GM12878 (cell line): ENCODE measurements around the gene GJD3. TPM values are rescaled to one million over a fixed set of nuclear protein-coding genes. Genes with fewer than 3 reads are reported as not detected.

Experiments used
- ATAC-seq: fragments of 200-7000 bp; cut with Tn5 transposase; 3 replicates; pipeline ENCODE4 v1.9.1; 2020; ENCODE audit warnings: mild to moderate bottlenecking, moderate library complexity
- BruUV-seq: library from RNA; stranded (reverse); fragments of 400-500 nt; replicated peaks from 2 replicates; lab custom pipeline; 2021; lab: Mats Ljungman, UMichigan
- CTCF ChIA-PET: fragments of 300-600 bp; sonication (Branson Sonifier 250); formaldehyde crosslinking; extraction: SDS; loops from one replicate; lab custom pipeline; 2021; ENCODE audit warnings: inconsistent platforms; lab: Yijun Ruan, JAX
- POLR2A ChIA-PET: fragments of 350-600 bp; formaldehyde crosslinking; extraction: SDS; loops from one replicate; lab custom pipeline; 2021; ENCODE audit warnings: inconsistent platforms; lab: Charles Lee
- RAD21 ChIA-PET: fragments of 300-600 bp; sonication (Branson Sonifier 250); formaldehyde crosslinking; loops from one replicate; lab custom pipeline; 2023; ENCODE audit warnings: antibody characterized with exemption; ENCODE audit not compliant: unreplicated experiment; lab: Charles Lee
- SMC1A ChIA-PET: fragments of 300-600 bp; sonication (Branson Sonifier 250); formaldehyde crosslinking; loops from one replicate; lab custom pipeline; 2023; ENCODE audit not compliant: unreplicated experiment, uncharacterized antibody; lab: Charles Lee
- DNase-seq: peaks from one replicate; pipeline ENCODE4 v3.0.0-alpha.2; 2011; ENCODE audit warnings: low read depth, low spot score
- FAIRE-seq: peaks from 3 replicates; lab custom pipeline; 2011; peaks lifted over from hg19 to GRCh38; lab: Jason Lieb, UNC
- H2AFZ ChIP-seq: 2 replicates; pipeline ENCODE4 v1.6.0; 2011; ENCODE audit warnings: low read depth, low read length, control low read depth; ENCODE audit not compliant: control insufficient read depth
- H3K27ac ChIP-seq: 2 replicates; pipeline ENCODE4 v1.5.1; 2011; ENCODE audit warnings: control low read depth; ENCODE audit not compliant: control insufficient read depth, insufficient read depth
- H3K27me3 ChIP-seq, 2 experiments: replicated peaks in 1 of 2; 2 replicates each; pipeline versions ENCODE4 v1.6.0 to v1.6.1; 2011; ENCODE audit warnings: low read length in 1 of 2; ENCODE audit not compliant: control insufficient read depth in 2 of 2, insufficient read depth in 2 of 2
- H3K36me3 ChIP-seq, 2 experiments: 2 replicates each; pipeline ENCODE4 v1.5.1; 2011; ENCODE audit warnings: low read length in 1 of 2; ENCODE audit not compliant: control insufficient read depth in 2 of 2, insufficient read depth in 2 of 2
- H3K4me1 ChIP-seq: 2 replicates; pipeline ENCODE4 v1.6.1; 2011; ENCODE audit warnings: mild to moderate bottlenecking, low read length, moderate library complexity, mixed read lengths; ENCODE audit not compliant: control insufficient read depth, insufficient read depth
- H3K4me2 ChIP-seq: 2 replicates; pipeline ENCODE4 v1.6.0; 2011; ENCODE audit warnings: control low read depth; ENCODE audit not compliant: control insufficient read depth, insufficient read depth
- H3K4me3 ChIP-seq: fragments of 200-600 bp; sonication (generic); 2 replicates; pipeline ENCODE4 v1.5.1; 2016
- H3K79me2 ChIP-seq: 2 replicates; pipeline ENCODE4 v1.6.0; 2011; ENCODE audit warnings: low read length; ENCODE audit not compliant: control insufficient read depth, insufficient read depth
- H3K9ac ChIP-seq: 2 replicates; pipeline ENCODE4 v1.8.0; 2011; ENCODE audit warnings: low read length, control low read depth, mixed read lengths; ENCODE audit not compliant: control insufficient read depth, insufficient read depth
- H3K9me3 ChIP-seq: replicated peaks from 3 replicates; pipeline ENCODE4 v1.5.1; 2011; ENCODE audit warnings: mild to moderate bottlenecking, low read length; ENCODE audit not compliant: control insufficient read depth, insufficient read depth
- H4K20me1 ChIP-seq: 2 replicates; pipeline ENCODE4 v1.6.0; 2011; ENCODE audit not compliant: control insufficient read depth, insufficient read depth
- JUNB ChIP-seq: IDR thresholded peaks from 2 replicates; pipeline ENCODE4 v1.6.1; 2016; ENCODE audit warnings: antibody characterized with exemption, mild to moderate bottlenecking
- MXI1 ChIP-seq: fragments of 150-350 bp; IDR thresholded peaks from 2 replicates; pipeline ENCODE4 v1.6.1; 2011; ENCODE audit warnings: low read depth, mild to moderate bottlenecking, inconsistent platforms, low read length, improper control_type of control experiment
- SP1 ChIP-seq: IDR thresholded peaks from one replicate; pipeline ENCODE4 v1.6.1; 2011; ENCODE audit warnings: low read depth, low read length
- STAT1 ChIP-seq: fragments of 450-650 bp; conservative IDR thresholded peaks from 2 replicates; pipeline ENCODE4 v1.6.1; 2014; ENCODE audit warnings: antibody characterized with exemption, mild to moderate bottlenecking
- ZBED1 ChIP-seq: IDR thresholded peaks from 2 replicates; pipeline ENCODE4 v1.6.1; 2016; ENCODE audit warnings: borderline replicate concordance
- WGBS: methylation state at CpG from one replicate; pipeline ENCODE4 v1.1.6; 2016; ENCODE audit warnings: low lambda C conversion rate; ENCODE audit not compliant: insufficient replicate concordance, insufficient coverage; ENCODE audit errors: missing lambda C conversion rate; 5-methylcytosine and 5-hydroxymethylcytosine counted together
- in situ Hi-C: fragments of 300-500 bp; cut with MboI; formaldehyde crosslinking; loops from 9 replicates; pipeline ENCODE4 v1.14.3; 2018; ENCODE audit warnings: mixed read lengths
- intact Hi-C: fragments of 100-400 bp; cut with micrococcal nuclease; formaldehyde crosslinking; loops from one replicate; pipeline ENCODE4 v1.14.2; 2022; ENCODE audit not compliant: unreplicated experiment
- polyA plus RNA-seq, 11 experiments: library from polyadenylated mRNA; depleted of rRNA in 4 of 11; unstranded in 6 of 11; stranded (reverse) in 5 of 11; fragments of >200 nt; fragmentation: Nextera tagmentation in 4 of 11; fragmentation: Illumina TruSeq in 1 of 11; extraction: Ambion mirVana in 4 of 11; extraction: Trizol in 1 of 11; gene quantifications; 1 replicate in 1 of 11; 2 replicates in 10 of 11; pipeline versions ENCODE4 v1.2.1 to v1.2.3, GENCODE V29; 2011 to 2016; ENCODE audit warnings: inconsistent platforms in 2 of 11, missing spikeins in 2 of 11, low read depth in 1 of 11
- total RNA-seq, 4 experiments: library from RNA; depleted of rRNA in 3 of 4; stranded (reverse); fragments of >200 nt in 3 of 4; fragmentation: Illumina TruSeq in 1 of 4; extraction: Trizol in 1 of 4; gene quantifications; 2 replicates each; pipeline versions ENCODE4 v1.2.1 to v1.2.3, GENCODE V29; 2013 to 2021
- TF ChIP-seq, protein P1 (sequence below): IDR thresholded peaks from 2 replicates; pipeline ENCODE4 v1.6.1; 2011; ENCODE audit warnings: borderline replicate concordance, low read depth, mild to moderate bottlenecking, moderate library complexity, mixed read lengths, low read length; ENCODE audit not compliant: insufficient read depth; ENCODE audit errors: extremely low read length

The GJD3 gene
- total and polyA plus RNA-seq, 10 of the 15 experiments (the other 5 are each of a cell fraction or from before 2014, with no cell fraction given), result 1.6 TPM; not detected in 9

DNA sequence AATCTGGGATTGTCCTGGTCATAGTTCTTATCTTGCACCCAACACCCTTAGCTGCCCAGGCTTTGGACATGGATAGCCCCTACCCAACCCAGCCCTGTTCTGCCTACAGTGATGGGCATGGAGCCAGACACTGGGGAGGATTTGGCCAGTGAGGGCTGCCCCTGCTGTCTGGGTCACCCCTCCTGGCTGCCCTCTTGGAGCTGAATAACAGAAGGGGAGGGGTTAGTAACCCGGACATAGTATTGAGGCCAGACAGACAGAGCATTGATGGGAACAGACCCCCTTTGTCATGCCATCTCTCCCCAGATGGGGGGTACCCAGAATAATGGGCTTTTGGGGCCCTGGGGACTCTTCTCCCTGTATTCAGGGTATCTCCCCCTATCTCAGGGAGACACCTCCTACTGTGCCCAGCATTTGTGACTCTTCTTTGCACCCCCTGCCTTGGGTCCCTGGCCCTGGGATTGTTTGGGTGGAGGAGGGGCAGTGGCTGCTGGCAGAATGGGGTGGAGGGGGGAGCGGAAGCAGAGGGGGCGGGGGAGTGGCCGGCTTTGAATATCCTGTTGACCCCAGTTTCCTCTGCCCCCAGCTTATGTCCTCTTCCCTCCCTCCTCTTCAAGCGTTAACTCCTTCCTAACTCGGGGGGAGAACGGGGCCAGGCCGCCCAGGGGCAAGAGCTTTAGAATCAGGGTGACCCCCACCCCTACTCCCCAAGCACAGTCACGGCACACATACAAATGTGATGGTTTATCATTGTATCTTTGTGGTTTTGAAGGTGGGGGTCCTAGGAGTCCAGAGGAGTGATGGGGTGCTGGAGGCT is 17.0 kb downstream of the GJD3 start:
- WGBS, result 67% methylated on average over 8 of the region's 9 CpGs
- FAIRE-seq (no peak), DNase-seq (no peak), ATAC-seq (no peak)
- no peaks in the 10 kb centered on the region for H3K27me3 ChIP-seq
- H3K9me3 ChIP-seq, result no peaks in the 10 kb centered on the region
- intact Hi-C loops, result no loop called here
- POLR2A ChIA-PET, result no interaction called here
- no peak overlapping the region for H3K9ac ChIP-seq
- in situ Hi-C loops, result no loop called here
- BruUV-seq, result no TSS peak
- no peaks in the 10 kb centered on the region for H4K20me1 ChIP-seq
- RAD21 ChIA-PET, result no interaction called here
- H3K79me2 ChIP-seq, result peaks cover 40% of the 10 kb centered on the region
- H3K36me3 ChIP-seq, result peaks cover 10 to 38% of the 10 kb centered on the region in 2 experiments
- no peak overlapping the region for H3K27ac ChIP-seq
- 0 out of 2 replicates have a peak overlapping the region, but pooled peaks have one; percentile 3 for H3K4me2 ChIP-seq
- SMC1A ChIA-PET, result interaction anchor here (0.7 to 1.3 kb wide), 3 partner anchors 37 to 45 kb away, joined by 3 to 4 read pairs (median 3); no protein-coding TSS in a partner anchor
- no peak overlapping the region for H2AFZ ChIP-seq
- no peak for TF ChIP-seq STAT1
- TF ChIP-seq JUNB, result no peak
- no peak for TF ChIP-seq SP1
- TF ChIP-seq, protein P1, sequence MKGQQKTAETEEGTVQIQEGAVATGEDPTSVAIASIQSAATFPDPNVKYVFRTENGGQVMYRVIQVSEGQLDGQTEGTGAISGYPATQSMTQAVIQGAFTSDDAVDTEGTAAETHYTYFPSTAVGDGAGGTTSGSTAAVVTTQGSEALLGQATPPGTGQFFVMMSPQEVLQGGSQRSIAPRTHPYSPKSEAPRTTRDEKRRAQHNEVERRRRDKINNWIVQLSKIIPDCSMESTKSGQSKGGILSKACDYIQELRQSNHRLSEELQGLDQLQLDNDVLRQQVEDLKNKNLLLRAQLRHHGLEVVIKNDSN, result no peak
- no peak for TF ChIP-seq ZBED1
- TF ChIP-seq MXI1, result no peak
- peaks cover 39% of the 10 kb centered on the region for H3K4me1 ChIP-seq
- H3K4me3 ChIP-seq, result no peak overlapping the region
- CTCF ChIA-PET, result interaction anchor here (1.1 kb wide), 1 partner anchor 46 kb away, joined by 3 read pairs; no protein-coding TSS in a partner anchor
